Kidney epithelial cell (primary cell): Measurements from ENCODE around the gene ZFPL1. TPM values are rescaled to one million over a fixed set of nuclear protein-coding genes. Genes with fewer than 3 reads are reported as not detected.
A peak's percentile ranks its signal among the peaks of the same experiment; 100 is the strongest.

ENCODE experiments used
- DNase-seq: peaks from one replicate; pipeline ENCODE4 v3.0.0-alpha.2; 2010; ENCODE audit warnings: low read depth
- H3K27me3 ChIP-seq: 2 replicates; pipeline ENCODE4 v1.6.0; 2011; ENCODE audit warnings: low read length; ENCODE audit not compliant: control insufficient read depth, insufficient read depth
- H3K36me3 ChIP-seq: 2 replicates; pipeline ENCODE4 v1.5.1; 2011; ENCODE audit warnings: low read length; ENCODE audit not compliant: control insufficient read depth, insufficient read depth
- H3K4me3 ChIP-seq: 2 replicates; pipeline ENCODE4 v1.5.1; 2011; ENCODE audit warnings: low read depth, mild to moderate bottlenecking, control low read depth, low read length
- total RNA-seq: library from RNA; depleted of rRNA; stranded (reverse); fragments of >200 nt; gene quantifications from 2 replicates; pipeline ENCODE4 v1.2.3, GENCODE V29; 2015
- TF ChIP-seq, protein P1 (sequence below): IDR thresholded peaks from 2 replicates; pipeline ENCODE4 v1.5.1; 2011; ENCODE audit warnings: mild to moderate bottlenecking, moderate library complexity, low read length, control low read depth, inconsistent platforms; ENCODE audit not compliant: insufficient read depth, poor library complexity, severe bottlenecking

Gene ZFPL1
- total RNA-seq, 1 donor from 2014 or later = 49.8 TPM

DNA sequence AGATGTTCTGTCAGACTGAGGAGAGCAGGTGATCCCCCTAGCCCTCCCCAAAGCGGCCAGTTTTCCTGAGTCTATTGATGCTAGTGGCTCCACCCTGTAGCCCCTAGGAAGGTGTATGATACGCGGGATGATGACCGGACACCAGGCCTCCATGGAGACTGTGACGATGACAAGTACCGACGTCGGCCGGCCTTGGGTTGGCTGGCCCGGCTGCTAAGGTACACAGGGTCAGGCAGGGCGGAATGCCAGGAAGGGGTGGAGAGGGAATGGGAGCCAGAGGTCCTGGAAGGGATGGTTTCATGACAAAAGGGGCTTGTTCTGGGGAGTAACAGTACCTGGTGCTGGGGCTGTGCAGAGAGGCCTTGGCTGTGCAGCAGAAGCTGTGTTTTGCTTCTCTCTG is 3.2 kb downstream of the ZFPL1 start:
- TF ChIP-seq, protein P1, sequence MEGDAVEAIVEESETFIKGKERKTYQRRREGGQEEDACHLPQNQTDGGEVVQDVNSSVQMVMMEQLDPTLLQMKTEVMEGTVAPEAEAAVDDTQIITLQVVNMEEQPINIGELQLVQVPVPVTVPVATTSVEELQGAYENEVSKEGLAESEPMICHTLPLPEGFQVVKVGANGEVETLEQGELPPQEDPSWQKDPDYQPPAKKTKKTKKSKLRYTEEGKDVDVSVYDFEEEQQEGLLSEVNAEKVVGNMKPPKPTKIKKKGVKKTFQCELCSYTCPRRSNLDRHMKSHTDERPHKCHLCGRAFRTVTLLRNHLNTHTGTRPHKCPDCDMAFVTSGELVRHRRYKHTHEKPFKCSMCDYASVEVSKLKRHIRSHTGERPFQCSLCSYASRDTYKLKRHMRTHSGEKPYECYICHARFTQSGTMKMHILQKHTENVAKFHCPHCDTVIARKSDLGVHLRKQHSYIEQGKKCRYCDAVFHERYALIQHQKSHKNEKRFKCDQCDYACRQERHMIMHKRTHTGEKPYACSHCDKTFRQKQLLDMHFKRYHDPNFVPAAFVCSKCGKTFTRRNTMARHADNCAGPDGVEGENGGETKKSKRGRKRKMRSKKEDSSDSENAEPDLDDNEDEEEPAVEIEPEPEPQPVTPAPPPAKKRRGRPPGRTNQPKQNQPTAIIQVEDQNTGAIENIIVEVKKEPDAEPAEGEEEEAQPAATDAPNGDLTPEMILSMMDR = no peak
- DNase-seq = no peak
- Histone ChIP-seq H3K4me3 (no peak overlapping the region), H3K27me3 (no peaks in the 10 kb centered on the region), H3K36me3 (no peaks in the 10 kb centered on the region)

DNA sequence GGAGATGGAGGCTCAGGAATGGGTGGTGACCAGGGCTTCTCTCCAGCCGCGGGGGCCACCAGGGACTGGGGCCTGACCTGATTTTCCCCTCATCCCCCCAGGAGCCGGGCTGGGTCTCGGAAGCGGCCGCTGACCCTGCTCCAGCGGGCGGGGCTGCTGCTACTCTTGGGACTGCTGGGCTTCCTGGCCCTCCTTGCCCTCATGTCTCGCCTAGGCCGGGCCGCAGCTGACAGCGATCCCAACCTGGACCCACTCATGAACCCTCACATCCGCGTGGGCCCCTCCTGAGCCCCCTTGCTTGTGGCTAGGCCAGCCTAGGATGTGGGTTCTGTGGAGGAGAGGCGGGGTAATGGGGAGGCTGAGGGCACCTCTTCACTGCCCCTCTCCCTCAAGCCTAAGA is 3.8 kb downstream of the ZFPL1 start:
- TF ChIP-seq, protein P1 = no peak
- Histone ChIP-seq H3K27me3 (no peaks in the 10 kb centered on the region), H3K36me3 (no peaks in the 10 kb centered on the region), H3K4me3 (no peak overlapping the region)
- DNase-seq = no peak

DNA sequence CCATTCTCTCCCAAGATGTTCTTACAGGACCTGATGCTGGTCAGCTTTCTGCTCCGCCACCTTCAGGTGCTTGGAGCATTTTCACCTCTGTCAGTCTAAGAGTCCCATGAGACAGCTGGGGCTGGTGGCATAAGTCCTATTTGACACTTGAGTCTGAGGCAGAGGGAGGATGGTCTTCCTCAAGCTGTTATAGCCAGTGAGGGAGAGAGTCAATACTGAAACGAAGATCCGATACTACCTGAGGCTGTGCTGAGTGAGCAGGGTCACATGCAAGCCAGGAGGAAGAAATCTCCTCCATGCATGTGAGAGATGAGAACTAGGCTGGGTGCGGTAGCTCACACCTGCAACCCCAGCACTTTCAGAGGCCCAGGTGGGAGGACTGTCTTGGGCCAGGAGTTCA is 5.6 kb downstream of the ZFPL1 start:
- no peaks in the 10 kb centered on the region for H3K27me3 ChIP-seq
- TF ChIP-seq, protein P1 = no peak
- no peak for DNase-seq
- no peaks in the 10 kb centered on the region for H3K36me3 ChIP-seq
- H3K4me3 ChIP-seq = no peak overlapping the region

DNA sequence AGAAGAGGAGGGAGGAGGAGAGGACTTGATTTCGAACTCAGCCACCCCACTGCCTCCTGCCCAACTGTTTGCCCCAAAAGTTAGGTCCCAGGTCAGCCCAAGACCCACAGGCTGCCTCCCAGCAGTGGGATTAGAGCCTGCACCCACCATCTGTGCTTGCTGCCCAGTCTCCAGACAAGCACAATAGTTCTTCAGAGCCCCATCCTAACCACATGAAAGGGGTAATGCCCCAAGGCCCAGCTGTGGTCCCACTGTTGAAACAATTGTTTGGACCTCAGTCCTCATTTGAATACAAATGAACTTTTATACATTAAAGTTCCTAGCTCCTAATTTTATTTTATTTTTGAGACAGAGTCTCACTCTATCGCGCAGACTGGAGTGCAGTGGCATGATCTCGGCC is 6.6 kb downstream of the ZFPL1 start:
- H3K4me3 ChIP-seq = no peak overlapping the region
- no peaks in the 10 kb centered on the region for H3K27me3 ChIP-seq
- H3K36me3 ChIP-seq = no peaks in the 10 kb centered on the region
- DNase-seq = no peak
- TF ChIP-seq, protein P1 = no peak

DNA sequence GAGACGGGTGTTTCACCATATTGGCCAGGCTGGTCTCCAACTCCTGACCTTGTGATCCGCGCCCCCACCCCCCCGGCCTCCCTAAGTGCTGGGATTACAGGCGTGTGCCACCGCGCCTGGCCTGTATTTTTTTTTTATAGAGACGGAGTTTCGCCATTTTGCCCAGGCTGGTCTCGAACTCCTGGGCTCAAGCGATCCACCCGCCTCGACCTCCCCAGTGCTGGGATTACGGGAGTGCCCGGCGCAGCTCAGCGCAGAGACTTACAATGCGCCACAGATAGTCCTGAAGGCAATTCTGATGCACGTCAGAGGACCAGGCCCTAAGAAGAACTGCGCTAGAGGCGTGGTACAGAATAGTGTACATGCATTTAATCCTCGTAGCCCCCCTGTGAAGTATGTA is 11.4 kb downstream of the ZFPL1 start:
- H3K36me3 ChIP-seq = no peaks in the 10 kb centered on the region
- DNase-seq = no peak
- TF ChIP-seq, protein P1 = no peak

DNA sequence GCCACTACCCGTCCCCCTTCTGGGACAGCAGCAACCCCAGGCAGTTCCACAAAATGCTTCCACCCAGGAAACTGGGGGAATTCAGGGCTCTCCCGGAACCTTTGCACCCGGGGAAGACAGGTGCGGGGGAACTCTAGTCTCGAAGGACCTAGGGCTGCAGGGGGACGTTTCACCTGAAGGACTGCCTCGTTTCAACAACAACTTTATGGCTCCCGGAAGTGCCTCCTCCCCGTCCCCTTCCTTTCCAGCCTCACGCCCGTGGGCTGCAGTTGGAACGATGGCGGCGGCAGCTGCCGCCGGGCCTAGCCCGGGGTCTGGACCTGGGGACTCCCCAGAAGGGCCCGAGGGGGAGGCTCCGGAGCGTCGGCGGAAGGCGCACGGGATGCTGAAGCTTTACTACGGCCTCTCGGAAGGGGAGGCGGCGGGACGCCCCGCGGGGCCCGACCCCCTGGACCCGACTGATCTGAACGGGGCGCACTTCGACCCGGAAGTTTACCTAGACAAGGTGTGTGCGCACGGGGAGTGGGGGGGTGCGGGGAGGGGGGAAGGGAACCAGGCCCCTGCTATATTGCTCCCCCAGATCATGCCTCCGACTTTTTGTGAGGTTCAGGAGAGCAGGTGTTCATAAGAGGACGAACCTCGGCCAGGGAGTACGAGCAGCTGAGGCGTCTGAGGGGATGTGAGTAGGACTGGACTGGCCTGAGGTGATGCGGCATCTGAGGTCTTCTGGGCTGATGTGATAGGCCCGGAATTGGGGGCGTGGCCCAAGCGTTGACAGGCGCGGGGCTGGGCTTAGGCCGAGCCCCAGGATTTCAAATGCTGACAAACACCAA is 12.2 kb downstream of the ZFPL1 start, which contains the start of gene VPS51:
Gene VPS51, plus strand, starts transcription at position 241 of the 833 bp plus-strand sequence. Its CDS starts 37 bp downstream, at position 278.
- Histone ChIP-seq H3K36me3 (no peaks in the 10 kb centered on the region), H3K4me3 (peak within 1 kb of the TSS; percentile 67), H3K27me3 (no peaks in the 10 kb centered on the region)
- DNase-seq = no peak
- TF ChIP-seq, protein P1 = no peak

More for the DNA sequence above, 11.4 kb downstream of the ZFPL1 start:
- H3K27me3 ChIP-seq = no peaks in the 10 kb centered on the region
- H3K4me3 ChIP-seq = peak overlapping the region; percentile 67
